ENCODE measurements around the gene C3orf33. TPM values are rescaled to one million over a fixed set of nuclear protein-coding genes. Genes with fewer than 3 reads are reported as not detected.

C3orf33 gene
- total and polyA plus RNA-seq, 2 of the 13 experiments (the other 11 are each of a cell fraction or from before 2014, with no cell fraction given): 9.2 to 12.6 TPM

DNA sequence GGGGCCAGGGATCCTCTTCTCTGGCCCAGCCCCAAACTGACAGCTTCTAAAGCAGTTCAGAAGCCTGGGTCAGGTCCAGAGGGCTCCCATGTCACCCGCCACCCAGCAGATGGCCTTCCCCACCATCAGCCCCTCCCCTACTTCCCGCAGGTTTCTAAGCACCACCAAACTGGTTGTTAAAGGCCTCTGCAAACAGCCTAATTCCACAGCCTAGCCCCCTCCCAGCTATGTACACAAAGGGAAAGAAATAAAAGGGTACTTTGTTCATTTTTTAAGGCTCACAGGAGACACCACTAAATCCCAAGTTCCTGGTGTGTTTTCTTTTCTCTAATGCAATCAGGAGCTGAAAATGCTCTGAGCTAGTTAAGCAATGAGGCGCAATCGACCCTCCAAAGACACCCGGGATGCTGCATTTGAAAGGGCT lies 91.8 kb downstream of the C3orf33 start (continued):
- TF ChIP-seq ZNF550 (CRISPR knock-in tag; IDR thresholded peaks at IDR 0.05; ENCODE audit: borderline replicate concordance): no peak
- TF ChIP-seq PITX1 (CRISPR knock-in tag; IDR thresholded peaks at IDR 0.05): peak; percentile 92; the same call in 1 of the 2 replicates
- peak; percentile 58; the same call in 1 of the 2 replicates for TF ChIP-seq ERF (CRISPR knock-in tag; IDR thresholded peaks at IDR 0.05)
- 0 out of 2 replicates have a peak, but pooled peaks have one; percentile 4 for TF ChIP-seq SMC3 (IDR thresholded peaks at IDR 0.05; ENCODE audit: low read length)
- TF ChIP-seq MIER2 (CRISPR knock-in tag; IDR thresholded peaks at IDR 0.05): peak; percentile 24; the same call in 1 of the 2 replicates
- no peak for TF ChIP-seq GABPB1 (CRISPR knock-in tag; IDR thresholded peaks at IDR 0.05)
- TF ChIP-seq RXRB (CRISPR knock-in tag; IDR thresholded peaks at IDR 0.05; ENCODE audit: borderline replicate concordance): peak; percentile 59; the same call in 1 of the 2 replicates
- TF ChIP-seq RAD21 (CRISPR knock-in tag; IDR thresholded peaks at IDR 0.05): peak; percentile 34; the same call in 1 of the 2 replicates
- TF ChIP-seq ZFY (CRISPR knock-in tag; IDR thresholded peaks at IDR 0.05): peak; percentile 64
- TF ChIP-seq ZNF605 (CRISPR knock-in tag; IDR thresholded peaks at IDR 0.05): peak; percentile 83
- 0 out of 2 replicates have a peak, but pooled peaks have one; percentile 34 for TF ChIP-seq ZMAT3 (CRISPR knock-in tag; conservative IDR thresholded peaks at IDR 0.05)
- TF ChIP-seq MED1 (CRISPR knock-in tag; IDR thresholded peaks at IDR 0.05): peak; percentile 44
- peak; percentile 81 for TF ChIP-seq ZSCAN25 (CRISPR knock-in tag; IDR thresholded peaks at IDR 0.05)
- no peak for TF ChIP-seq ZNF234 (CRISPR knock-in tag; conservative IDR thresholded peaks at IDR 0.05)
- TF ChIP-seq SSRP1 (CRISPR knock-in tag; IDR thresholded peaks at IDR 0.05): 0 out of 2 replicates have a peak, but pooled peaks have one; percentile 40
- TF ChIP-seq, protein P1, sequence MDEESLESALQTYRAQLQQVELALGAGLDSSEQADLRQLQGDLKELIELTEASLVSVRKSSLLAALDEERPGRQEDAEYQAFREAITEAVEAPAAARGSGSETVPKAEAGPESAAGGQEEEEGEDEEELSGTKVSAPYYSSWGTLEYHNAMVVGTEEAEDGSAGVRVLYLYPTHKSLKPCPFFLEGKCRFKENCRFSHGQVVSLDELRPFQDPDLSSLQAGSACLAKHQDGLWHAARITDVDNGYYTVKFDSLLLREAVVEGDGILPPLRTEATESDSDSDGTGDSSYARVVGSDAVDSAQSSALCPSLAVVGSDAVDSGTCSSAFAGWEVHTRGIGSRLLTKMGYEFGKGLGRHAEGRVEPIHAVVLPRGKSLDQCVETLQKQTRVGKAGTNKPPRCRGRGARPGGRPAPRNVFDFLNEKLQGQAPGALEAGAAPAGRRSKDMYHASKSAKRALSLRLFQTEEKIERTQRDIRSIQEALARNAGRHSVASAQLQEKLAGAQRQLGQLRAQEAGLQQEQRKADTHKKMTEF (CRISPR knock-in tag; IDR thresholded peaks at IDR 0.05): peak; percentile 52; the same call in 1 of the 2 replicates
- no peak for TF ChIP-seq HOXA9 (CRISPR knock-in tag; IDR thresholded peaks at IDR 0.05; ENCODE audit: borderline replicate concordance)
- TF ChIP-seq TCF7 (IDR thresholded peaks at IDR 0.05; ENCODE audit: low read depth): peak; percentile 51; the same call in 1 of the 2 replicates
- peak; percentile 53; the same call in 1 of the 2 replicates for TF ChIP-seq ZNF430 (CRISPR knock-in tag; IDR thresholded peaks at IDR 0.05)
- TF ChIP-seq, protein P2, sequence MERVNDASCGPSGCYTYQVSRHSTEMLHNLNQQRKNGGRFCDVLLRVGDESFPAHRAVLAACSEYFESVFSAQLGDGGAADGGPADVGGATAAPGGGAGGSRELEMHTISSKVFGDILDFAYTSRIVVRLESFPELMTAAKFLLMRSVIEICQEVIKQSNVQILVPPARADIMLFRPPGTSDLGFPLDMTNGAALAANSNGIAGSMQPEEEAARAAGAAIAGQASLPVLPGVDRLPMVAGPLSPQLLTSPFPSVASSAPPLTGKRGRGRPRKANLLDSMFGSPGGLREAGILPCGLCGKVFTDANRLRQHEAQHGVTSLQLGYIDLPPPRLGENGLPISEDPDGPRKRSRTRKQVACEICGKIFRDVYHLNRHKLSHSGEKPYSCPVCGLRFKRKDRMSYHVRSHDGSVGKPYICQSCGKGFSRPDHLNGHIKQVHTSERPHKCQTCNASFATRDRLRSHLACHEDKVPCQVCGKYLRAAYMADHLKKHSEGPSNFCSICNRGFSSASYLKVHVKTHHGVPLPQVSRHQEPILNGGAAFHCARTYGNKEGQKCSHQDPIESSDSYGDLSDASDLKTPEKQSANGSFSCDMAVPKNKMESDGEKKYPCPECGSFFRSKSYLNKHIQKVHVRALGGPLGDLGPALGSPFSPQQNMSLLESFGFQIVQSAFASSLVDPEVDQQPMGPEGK (CRISPR knock-in tag; IDR thresholded peaks at IDR 0.05): peak; percentile 95
- peak; percentile 58; the same call in 1 of the 2 replicates for TF ChIP-seq SOX5 (CRISPR knock-in tag; IDR thresholded peaks at IDR 0.05; ENCODE audit: borderline replicate concordance)
- peak; percentile 64; the same call in 1 of the 2 replicates for TF ChIP-seq ETV5 (CRISPR knock-in tag; IDR thresholded peaks at IDR 0.05; ENCODE audit: borderline replicate concordance)
- TF ChIP-seq ELF3 (CRISPR knock-in tag; IDR thresholded peaks at IDR 0.05): peak; percentile 63; the same call in 1 of the 2 replicates
- TF ChIP-seq, protein P3, sequence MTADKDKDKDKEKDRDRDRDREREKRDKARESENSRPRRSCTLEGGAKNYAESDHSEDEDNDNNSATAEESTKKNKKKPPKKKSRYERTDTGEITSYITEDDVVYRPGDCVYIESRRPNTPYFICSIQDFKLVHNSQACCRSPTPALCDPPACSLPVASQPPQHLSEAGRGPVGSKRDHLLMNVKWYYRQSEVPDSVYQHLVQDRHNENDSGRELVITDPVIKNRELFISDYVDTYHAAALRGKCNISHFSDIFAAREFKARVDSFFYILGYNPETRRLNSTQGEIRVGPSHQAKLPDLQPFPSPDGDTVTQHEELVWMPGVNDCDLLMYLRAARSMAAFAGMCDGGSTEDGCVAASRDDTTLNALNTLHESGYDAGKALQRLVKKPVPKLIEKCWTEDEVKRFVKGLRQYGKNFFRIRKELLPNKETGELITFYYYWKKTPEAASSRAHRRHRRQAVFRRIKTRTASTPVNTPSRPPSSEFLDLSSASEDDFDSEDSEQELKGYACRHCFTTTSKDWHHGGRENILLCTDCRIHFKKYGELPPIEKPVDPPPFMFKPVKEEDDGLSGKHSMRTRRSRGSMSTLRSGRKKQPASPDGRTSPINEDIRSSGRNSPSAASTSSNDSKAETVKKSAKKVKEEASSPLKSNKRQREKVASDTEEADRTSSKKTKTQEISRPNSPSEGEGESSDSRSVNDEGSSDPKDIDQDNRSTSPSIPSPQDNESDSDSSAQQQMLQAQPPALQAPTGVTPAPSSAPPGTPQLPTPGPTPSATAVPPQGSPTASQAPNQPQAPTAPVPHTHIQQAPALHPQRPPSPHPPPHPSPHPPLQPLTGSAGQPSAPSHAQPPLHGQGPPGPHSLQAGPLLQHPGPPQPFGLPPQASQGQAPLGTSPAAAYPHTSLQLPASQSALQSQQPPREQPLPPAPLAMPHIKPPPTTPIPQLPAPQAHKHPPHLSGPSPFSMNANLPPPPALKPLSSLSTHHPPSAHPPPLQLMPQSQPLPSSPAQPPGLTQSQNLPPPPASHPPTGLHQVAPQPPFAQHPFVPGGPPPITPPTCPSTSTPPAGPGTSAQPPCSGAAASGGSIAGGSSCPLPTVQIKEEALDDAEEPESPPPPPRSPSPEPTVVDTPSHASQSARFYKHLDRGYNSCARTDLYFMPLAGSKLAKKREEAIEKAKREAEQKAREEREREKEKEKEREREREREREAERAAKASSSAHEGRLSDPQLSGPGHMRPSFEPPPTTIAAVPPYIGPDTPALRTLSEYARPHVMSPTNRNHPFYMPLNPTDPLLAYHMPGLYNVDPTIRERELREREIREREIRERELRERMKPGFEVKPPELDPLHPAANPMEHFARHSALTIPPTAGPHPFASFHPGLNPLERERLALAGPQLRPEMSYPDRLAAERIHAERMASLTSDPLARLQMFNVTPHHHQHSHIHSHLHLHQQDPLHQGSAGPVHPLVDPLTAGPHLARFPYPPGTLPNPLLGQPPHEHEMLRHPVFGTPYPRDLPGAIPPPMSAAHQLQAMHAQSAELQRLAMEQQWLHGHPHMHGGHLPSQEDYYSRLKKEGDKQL (CRISPR knock-in tag; IDR thresholded peaks at IDR 0.05; ENCODE audit: low read depth): peak; percentile 65; the same call in 1 of the 2 replicates

All from HepG2 (cell line).